Measurements from ENCODE around the gene AIFM2.
"Not testable (repeated sequence)": the region's sequence is repeated elsewhere in the genome, so short reads cannot be mapped to it uniquely, and the experiment has no call there.

The AIFM2 gene

DNA sequence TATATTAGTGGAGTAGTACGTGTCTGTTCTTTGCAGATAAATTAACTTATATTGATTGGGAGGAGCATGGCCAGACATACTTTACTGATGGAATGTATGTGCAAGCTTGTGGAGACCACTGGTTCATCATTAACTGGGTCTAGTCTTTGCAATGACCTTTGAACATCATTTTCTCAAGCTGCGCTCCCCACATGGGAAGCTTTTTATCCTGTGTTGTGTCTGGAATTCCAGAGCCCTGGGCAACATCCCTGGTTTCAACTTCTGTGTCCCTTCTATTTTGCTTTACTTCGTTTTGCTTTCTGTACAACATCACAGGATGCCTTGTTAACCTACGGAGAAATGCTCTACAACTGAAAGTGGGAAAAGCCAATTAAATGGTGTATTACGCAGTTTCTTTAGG, 41.7 kb downstream of the AIFM2 start:
- no peak for DNase-seq

DNA sequence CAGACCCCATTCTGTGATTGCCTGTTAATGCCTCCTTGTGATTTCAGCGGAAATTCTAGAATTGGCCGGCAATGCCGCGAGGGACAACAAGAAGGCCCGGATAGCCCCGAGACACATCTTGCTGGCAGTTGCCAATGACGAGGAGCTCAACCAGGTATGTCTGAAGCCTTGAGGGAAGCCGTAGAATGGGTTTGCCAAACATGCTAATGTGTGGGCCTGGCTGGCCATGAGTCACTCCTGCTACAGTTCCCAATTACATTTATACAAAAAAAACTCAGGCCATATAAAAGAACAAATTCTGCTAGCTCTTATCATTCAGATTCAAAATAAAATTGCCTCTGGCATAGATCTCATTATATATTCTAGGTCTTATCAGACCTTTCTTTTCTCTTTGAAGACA, 42.6 kb downstream of the AIFM2 start:
- no peak for DNase-seq

DNA sequence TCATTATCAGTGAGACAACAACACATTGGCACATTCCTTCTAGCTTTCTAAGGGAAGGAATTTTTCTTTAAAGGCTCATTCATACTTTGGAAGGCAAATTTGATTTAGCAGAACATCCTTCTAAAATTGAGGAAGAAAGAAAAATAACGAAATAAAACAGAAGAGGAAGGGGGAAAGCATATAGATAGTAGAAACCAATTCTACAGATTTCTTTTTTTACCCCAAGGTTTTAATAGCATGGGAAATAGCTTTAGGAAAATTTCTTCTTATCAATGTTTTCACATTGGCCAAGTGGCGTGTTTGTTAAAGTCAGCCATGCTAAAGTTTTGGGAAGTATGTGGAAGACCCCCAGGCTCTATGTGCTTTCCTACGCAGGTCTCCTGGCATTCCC, 44.3 kb downstream of the AIFM2 start:
- no peak for DNase-seq

DNA sequence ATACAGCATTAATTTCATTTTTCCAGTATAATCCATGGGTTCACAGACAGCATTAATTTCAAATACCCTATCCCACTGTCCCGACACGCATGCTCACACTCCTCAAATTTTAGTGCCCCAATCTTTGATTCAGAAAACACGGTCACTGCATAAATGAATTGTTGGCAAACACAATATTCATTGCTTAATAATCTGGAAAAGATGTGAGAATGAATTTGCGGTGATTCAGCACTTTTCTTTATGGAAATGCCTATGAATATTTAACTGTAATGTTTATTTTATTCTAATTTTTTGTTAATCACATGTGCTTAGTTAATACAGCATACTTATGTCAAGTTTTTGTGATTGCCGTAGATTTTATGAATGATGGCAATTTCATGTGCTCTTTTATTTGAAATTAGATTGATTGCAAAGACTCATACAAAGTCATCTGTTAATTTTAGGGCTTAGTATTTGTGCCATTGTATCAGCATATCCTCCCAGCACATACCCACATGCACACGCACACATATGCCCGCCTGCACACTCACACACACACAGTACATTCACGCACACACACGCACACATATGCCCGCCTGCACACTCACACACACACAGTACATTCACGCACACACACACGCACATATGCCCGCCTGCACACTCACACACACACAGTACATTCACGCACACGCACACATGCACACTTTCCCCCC, 44.9 kb downstream of the AIFM2 start:
- no peak for DNase-seq

DNA sequence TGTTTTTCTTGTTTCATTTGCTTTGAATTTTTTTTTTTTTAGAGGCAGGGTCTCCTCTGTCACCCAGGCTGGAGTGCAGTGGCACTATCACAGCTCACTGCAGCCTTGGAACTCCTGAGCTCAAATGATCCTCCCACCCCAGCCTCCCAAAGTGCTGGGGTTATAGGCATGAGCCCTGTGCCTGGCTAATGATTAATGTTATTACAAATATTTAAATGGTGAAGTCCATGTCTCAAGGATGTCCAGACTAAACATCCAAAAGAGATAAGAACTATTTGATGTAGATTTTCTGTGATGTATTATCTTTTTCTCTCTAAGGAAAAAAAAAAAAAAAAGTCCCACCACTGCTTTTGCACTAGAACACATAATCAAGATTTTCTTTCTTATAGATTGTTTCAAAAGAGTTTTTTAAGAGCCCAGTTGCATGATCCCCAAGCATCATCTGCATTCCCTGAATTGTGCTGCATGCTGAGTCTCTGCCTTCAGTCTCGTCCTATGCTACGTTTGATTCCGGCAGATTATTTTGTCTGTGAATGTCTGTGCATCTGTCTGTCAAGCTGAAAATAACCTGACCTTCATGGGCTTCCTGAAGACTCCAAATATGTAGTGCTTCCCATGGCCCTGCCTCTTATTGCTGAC, 46.5 kb downstream of the AIFM2 start:
- no peak for DNase-seq

DNA sequence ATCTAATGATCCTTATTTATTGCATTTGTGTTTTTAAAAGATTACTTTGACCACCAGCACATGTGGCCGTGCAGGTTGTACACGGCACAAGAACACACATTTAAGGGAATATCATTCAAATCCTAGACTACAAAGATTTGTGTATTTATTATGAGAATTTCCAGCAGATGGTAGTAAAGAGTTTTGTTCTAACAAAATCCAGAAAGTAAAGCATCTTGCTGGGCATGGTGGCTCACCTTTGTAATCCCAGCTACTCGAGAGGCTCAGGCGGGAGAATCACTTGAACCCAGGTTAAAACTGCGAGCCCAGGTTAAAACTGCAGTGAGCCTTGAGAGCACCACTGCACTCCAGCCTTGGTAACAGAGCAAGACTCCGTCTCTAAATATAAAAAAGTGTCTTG, 48.4 kb downstream of the AIFM2 start:
- no peak for DNase-seq

DNA sequence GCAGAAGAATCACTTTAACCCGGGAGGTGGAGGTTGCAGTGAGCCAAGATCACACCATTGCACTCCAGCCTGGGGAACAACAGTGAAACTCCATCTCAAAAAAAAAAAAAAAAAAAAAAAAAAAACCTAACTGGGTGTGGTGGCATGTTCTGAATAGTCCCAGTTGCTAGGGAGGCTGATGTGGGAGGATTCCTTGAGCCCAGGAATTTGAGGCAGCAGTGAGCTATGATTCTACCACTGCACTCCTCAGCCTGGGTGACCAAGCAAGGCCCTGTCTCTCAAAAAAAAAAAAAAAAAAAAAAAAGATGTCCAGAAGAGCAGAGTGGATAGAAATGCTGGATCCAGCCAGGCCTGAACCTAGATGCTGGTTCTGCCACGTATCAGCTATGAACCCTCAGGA, 51.8 kb downstream of the AIFM2 start:
- not testable (repeated sequence) for DNase-seq

DNA sequence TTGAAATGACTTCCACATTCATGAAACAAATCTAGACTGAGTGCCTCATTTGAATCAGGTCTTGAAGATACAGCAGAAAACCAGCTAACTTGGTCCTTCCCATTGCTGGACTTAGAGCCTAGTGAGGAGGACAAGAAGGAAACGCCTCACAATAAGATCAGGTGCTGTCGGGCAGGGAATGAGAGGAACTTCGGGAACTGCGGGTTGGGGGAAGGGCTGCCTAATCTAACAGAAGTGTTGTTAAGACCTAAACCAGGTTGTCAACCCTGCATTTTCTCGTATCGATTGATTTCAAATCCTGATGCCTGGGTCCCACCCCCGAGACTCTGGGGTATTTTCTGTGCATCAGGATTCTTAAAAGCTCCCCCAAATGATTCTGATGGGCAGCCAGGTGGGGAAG, 53.7 kb downstream of the AIFM2 start:
- DNase-seq, result no peak

DNA sequence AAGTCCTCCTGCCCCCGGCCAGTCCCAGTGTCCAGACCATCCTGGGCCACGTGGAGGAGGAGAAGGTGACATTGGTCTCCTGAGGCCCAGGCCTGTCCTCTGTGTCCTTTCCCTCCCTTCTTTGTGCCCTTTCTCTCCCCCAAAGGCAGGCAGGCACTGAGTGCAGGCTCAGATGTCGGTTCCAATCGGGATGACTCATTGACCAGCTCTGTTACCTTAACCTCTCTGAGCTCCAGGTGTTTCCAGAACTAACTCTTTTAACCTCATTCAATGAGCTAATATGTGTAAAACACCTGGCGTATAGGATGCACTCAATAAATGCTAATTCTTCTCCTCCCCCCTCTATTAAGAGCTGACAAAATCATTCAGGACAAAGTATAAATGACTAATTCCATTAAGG, 54.3 kb downstream of the AIFM2 start:
- DNase-seq, result no peak

DNA sequence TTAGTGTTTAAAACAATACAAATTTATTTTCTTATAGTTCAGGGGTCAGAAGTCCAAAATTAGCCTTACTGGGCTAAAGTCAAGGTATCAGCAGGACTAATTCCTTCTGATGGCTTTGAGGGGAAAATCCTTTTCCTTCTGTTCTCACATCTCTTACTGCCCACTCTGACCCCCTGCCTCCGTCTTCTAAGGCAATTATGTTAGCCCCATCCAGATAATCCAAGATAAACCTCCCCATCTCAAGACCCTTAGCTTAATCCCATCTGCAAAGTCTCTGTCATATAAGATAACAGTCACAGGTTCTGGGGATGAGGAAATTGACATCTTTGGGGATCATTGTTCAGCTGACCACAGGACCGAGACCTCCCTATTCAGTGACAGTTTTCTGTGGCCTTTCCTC, 57.7 kb downstream of the AIFM2 start:
- no peak for DNase-seq

DNA sequence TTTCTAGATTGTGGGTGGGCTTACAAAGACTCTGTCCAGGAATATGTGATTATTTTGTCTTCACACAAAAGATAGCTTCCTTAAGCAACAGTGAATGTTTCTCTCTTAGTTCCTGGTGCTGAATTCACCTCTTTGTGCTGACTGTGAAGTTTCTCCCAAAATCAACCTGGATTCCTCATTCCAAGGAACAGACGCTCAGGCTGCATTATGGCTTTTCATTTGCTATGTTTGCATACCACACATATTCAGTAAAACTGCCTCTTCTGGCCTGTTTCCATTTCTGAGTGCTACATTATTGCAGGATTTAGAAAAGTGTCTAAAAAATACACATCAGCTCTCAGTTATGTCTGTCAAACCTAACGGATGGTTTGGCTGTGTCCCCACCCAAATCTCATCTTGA, 58.5 kb downstream of the AIFM2 start:
- DNase-seq, result no peak

DNA sequence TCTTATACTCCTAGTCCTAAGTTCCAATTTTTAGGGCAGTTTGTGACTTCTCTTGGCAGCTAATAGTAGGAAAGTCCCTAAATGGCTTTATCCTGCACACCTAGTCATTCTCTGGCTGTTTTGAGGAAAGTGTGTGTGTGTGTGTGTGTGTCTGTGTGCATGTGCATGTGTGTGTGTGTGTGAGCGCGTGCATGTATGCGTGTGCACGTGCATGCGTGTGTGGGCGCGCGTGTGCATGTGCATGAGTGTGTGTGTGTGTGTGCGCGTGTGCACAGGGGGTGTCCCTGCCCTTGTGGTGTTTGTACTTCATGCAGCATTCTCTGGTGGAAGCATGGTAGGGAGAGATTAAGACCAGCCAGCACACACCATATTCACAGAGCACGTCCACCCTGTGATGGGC, 61.8 kb downstream of the AIFM2 start:
- DNase-seq, result no peak

DNA sequence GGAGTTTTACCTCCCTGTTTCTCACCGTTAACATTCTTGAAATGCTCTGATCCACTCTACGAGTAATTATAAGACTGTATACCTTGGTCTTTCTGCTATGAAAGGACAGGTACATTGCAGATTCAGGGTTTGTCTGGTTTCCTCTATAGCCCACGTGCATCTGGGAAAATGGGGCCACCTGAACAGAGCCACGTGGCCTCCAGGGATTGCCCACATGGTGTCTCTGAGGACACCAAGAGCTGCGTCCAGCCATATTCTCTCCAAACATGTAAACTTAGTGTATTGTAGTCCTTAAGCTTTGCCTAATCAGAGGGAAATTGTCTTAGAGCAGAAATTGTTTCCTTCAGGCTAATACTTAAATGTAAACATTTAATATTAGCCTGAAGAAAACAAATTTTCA, 63.3 kb downstream of the AIFM2 start:
- no peak for DNase-seq

DNA sequence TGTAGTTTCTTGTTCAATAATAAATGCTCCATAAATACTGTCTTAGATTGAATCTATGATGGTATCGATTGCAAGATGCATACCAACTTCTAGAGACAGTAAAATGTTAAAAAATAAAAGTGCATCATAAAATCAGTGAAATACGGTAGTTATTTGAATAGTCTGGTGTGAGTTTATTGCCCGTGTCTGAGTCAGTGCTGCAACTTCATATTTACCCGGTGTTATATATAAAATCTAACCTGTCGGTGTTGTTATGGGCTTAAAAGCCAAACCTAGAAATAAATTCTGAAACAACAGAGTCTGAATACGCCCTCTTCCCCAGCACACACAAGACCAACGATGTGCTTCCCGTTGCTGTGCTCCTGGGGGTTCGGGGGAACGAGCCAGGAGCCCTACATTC, 63.7 kb downstream of the AIFM2 start:
- no peak for DNase-seq

DNA sequence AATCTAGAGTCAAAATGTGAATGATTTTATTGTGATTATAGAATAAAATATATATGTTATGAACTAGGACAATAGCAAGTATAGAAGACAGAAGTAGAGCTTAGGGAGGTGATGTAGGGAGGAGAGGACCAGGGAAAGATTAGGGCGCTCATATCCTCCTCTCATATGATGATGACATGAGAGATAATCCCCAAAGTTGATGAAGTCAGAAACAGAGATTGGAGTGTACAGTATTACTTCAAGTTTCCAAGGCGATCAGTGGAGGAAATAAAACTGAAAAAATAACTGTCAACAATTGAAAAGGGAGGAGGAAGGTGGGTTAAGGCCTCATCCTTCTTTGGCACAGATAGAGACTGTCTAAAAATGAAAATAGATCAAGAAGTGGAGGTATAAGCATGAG, 65.0 kb downstream of the AIFM2 start:
- no peak for DNase-seq

DNA sequence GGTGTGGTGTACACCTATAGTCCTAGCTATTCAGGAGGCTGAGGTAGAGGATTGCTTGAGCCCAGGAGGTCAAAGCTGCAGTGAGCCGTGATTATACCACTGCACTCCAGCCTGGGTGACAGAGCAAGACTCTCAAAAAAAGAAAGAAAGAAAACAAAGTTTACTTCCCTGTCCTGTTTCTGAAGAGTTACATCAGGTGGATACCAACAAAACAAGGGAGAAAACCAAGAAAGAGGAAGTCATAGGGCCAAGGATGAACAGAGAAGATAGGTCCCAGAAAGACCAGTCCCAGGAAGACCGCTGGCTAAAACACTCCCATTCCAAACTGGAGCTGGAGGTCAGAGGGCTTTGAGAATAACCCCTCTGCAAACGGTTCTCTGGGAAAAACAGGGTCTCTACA, 66.4 kb downstream of the AIFM2 start:
- no peak for DNase-seq

DNA sequence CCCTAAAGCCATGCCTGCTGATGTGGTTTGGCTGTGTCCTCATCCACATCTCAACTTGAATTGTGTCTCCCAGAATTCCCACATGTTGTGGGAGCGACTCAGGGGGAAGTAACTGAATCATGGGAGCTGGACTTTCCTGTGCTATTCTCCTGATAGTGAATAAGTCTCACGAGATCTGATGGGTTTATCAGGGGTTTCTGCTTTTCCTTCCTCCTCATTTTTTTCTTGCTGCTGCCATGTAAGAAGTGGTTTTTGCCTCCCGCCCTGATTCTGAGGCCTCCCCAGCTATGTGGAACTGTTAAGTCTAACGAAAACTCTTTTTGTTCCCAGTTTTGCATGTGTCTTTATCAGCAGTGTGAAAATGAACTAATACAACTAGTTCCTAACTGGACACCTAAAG, 68.1 kb downstream of the AIFM2 start:
- no peak for DNase-seq

DNA sequence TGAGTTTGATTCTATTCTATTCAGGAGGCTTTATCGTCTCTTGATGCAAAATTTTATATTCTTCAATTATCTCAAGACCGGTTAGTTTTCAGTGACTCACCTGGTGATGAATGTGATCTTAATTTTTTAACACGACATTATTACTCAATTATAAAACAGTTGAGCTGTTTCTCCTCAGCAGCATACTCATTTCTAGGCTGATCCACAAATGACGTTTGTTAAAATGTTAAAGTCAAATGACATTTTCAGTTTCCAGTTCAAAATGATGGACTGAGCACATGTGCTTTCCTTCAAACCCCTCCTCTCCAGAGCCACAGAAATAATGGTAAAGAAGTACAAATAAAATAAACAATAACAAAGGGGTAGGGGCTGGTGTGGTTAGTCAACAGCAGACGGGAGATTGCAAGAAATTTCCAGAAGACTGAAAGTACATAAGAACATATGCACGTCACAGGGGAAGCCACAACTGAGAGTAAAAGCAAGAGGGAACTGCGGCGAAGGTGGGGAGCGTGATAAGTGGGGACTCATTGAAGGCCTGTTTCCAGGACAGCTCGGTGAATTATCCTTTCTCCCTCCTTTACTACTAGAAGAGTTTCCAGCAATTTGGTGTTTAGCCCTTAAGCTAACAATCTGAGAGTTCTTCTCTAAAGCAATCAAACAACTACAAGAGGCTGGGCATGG, 69.1 kb downstream of the AIFM2 start:
- no peak for DNase-seq

All from stimulated activated naive CD4-positive, alpha-beta T cell treated with Interleukin-2 at 50 U/mL for 16 hours (primary cell).